ENCODE data around the gene GPC5. TPM values are rescaled to one million over a fixed set of nuclear protein-coding genes. Genes with fewer than 3 reads are reported as not detected.

GPC5 gene
- total and polyA plus RNA-seq, 9 of the 15 experiments (the other 6 are each of a cell fraction or from before 2014, with no cell fraction given) = 0.18 to 0.27 TPM; not detected in 7

DNA sequence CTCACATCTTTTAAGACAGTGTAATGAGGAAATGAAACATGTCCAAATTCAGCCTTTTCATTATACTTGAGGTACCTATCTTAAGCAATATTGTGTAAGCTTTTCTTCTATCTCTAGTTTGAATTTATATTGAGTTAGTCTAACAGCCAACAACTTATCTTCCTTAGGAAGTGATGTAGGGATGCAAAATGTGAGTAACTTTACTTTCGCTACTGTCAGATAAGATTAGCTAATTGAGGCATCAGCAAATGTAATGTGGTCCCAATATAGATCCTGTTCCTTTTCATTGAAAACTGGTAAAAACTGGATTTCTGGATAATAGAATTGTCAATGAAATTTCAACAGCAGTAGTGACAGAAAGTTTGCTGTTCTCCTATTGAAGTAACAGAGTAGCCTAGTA lies 902.2 kb downstream of the GPC5 start:
- H3K36me3 ChIP-seq (ENCODE audit: control insufficient read depth, insufficient read depth, low read length) = no peaks in the 10 kb centered on the region
- H3K9ac ChIP-seq (ENCODE audit: insufficient read depth in 1 of 2, low read depth in 2 of 2, low read length in 2 of 2) = no peak overlapping the region
- TF ChIP-seq MCM5 (IDR thresholded peaks at IDR 0.05; ENCODE audit: low read depth) (no peak), MAFF (IDR thresholded peaks at IDR 0.05; ENCODE audit: low read length) (no peak), HDAC2 (IDR thresholded peaks at IDR 0.05) (no peak), ZFX (CRISPR knock-in tag; IDR thresholded peaks at IDR 0.05) (0 out of 2 replicates have a peak, but pooled peaks have one; percentile 1)
- no peak overlapping the region for H3K27ac ChIP-seq (ENCODE audit: extremely low read depth, low read depth, low read length)
- peak in 3 of 4 experiments; percentile 5 to 9 (median 9) for DNase-seq (ENCODE audit: extremely low read depth in 1 of 4, low spot score in 3 of 4)
- in situ Hi-C loops (cut with MboI) = loop anchor here (5.0 to 10.0 kb wide), 2 partner anchors 706 to 907 kb away; no protein-coding TSS in a partner anchor
- H3K4me1 ChIP-seq (replicated peaks in 1 of 2; ENCODE audit: control insufficient read depth in 2 of 2, insufficient read depth in 2 of 2, low read length in 2 of 2) = no peaks in the 10 kb centered on the region
- no peak overlapping the region for H3K4me2 ChIP-seq (ENCODE audit: insufficient read depth, low read length)
- no peaks in the 10 kb centered on the region for H3K9me1 ChIP-seq (ENCODE audit: control insufficient read depth, insufficient read depth, low read length)
- H3K79me2 ChIP-seq (ENCODE audit: control insufficient read depth, insufficient read depth, low read length) = no peaks in the 10 kb centered on the region
- intact Hi-C loops (cut with micrococcal nuclease) = no loop called here
- H3K9me3 ChIP-seq (replicated peaks; ENCODE audit: control insufficient read depth, insufficient read depth, low read depth, low read length) = no peaks in the 10 kb centered on the region
- H4K20me1 ChIP-seq (replicated peaks; ENCODE audit: control insufficient read depth, insufficient read depth, low read length) = no peaks in the 10 kb centered on the region
- no peak overlapping the region for H3K4me3 ChIP-seq
- no peak overlapping the region for H2AFZ ChIP-seq (ENCODE audit: low read depth, low read length)
- FAIRE-seq = no peak
- ChIA-PET POLR2A (no interaction called here), CTCF (ENCODE audit: low intra/inter-chr PET ratio) (no interaction called here)
- BruUV-seq (replicated peaks) = no TSS peak
- H3K27me3 ChIP-seq (ENCODE audit: control insufficient read depth in 2 of 2, insufficient read depth in 2 of 2, low read length in 2 of 2) = no peaks in the 10 kb centered on the region
- 3% methylated on average over 1 of the region's 1 CpG for WGBS (ENCODE audit: insufficient coverage, low coverage, missing lambda C conversion rate)
- ATAC-seq = no peak

GRCh38 chr13:92303428-92303827 lies 905.0 kb downstream of the GPC5 start:
- no peaks in the 10 kb centered on the region for H4K20me1 ChIP-seq (replicated peaks; ENCODE audit: control insufficient read depth, insufficient read depth, low read length)
- CTCF ChIA-PET (ENCODE audit: low intra/inter-chr PET ratio) = interaction anchor here (0.5 kb wide), 1 partner anchor 925 kb away, joined by 3 read pairs; no protein-coding TSS in a partner anchor
- intact Hi-C loops (cut with micrococcal nuclease) = no loop called here
- H2AFZ ChIP-seq (ENCODE audit: low read depth, low read length) = no peak overlapping the region
- no peaks in the 10 kb centered on the region for H3K9me3 ChIP-seq (replicated peaks; ENCODE audit: control insufficient read depth, insufficient read depth, low read depth, low read length)
- in situ Hi-C loops (cut with MboI) = loop anchor here (5.0 to 10.0 kb wide), 2 partner anchors 709 to 904 kb away; no protein-coding TSS in a partner anchor
- H3K4me3 ChIP-seq = no peak overlapping the region
- DNase-seq (ENCODE audit: extremely low read depth in 1 of 4, low spot score in 3 of 4) = peak in 3 of 4 experiments; percentile 11 to 18 (median 17)
- no peak overlapping the region for H3K27ac ChIP-seq (ENCODE audit: extremely low read depth, low read depth, low read length)
- WGBS (ENCODE audit: insufficient coverage, low coverage, missing lambda C conversion rate) = 2% methylated on average over 1 of the region's 1 CpG
- no peaks in the 10 kb centered on the region for H3K36me3 ChIP-seq (ENCODE audit: control insufficient read depth, insufficient read depth, low read length)
- no peaks in the 10 kb centered on the region for H3K27me3 ChIP-seq (ENCODE audit: control insufficient read depth in 2 of 2, insufficient read depth in 2 of 2, low read length in 2 of 2)
- TF ChIP-seq ZNF184 (CRISPR knock-in tag; IDR thresholded peaks at IDR 0.05) = peak; percentile 43; the same call in 1 of the 2 replicates
- no peak for TF ChIP-seq ZNF780A (CRISPR knock-in tag; IDR thresholded peaks at IDR 0.05)
- no peak for TF ChIP-seq HIVEP1 (CRISPR knock-in tag; IDR thresholded peaks at IDR 0.05)
- no peak for TF ChIP-seq RREB1 (CRISPR knock-in tag; IDR thresholded peaks at IDR 0.05)
- TF ChIP-seq TAF15 (IDR thresholded peaks at IDR 0.05; ENCODE audit: low read depth, low read length) = no peak
- TF ChIP-seq TCF3 (CRISPR knock-in tag; IDR thresholded peaks at IDR 0.05) = no peak
- no peak for TF ChIP-seq CEBPG (CRISPR knock-in tag; IDR thresholded peaks at IDR 0.05)
- TF ChIP-seq CEBPG (tag; conservative IDR thresholded peaks at IDR 0.05 in 1 of 2, IDR thresholded peaks at IDR 0.05 in 1 of 2) = peak in 1 of 2 experiments; percentile 51; a peak in 1 of 4 replicates
- H3K4me2 ChIP-seq (ENCODE audit: insufficient read depth, low read length) = no peak overlapping the region
- H3K4me1 ChIP-seq (replicated peaks in 1 of 2; ENCODE audit: control insufficient read depth in 2 of 2, insufficient read depth in 2 of 2, low read length in 2 of 2) = no peaks in the 10 kb centered on the region
- POLR2A ChIA-PET = interaction anchor here (0.7 to 1.0 kb wide), 2 partner anchors 43 to 903 kb away, joined by 3 to 4 read pairs; no protein-coding TSS in a partner anchor
- BruUV-seq (replicated peaks) = no TSS peak
- no peaks in the 10 kb centered on the region for H3K79me2 ChIP-seq (ENCODE audit: control insufficient read depth, insufficient read depth, low read length)
- no peak for FAIRE-seq
- H3K9me1 ChIP-seq (ENCODE audit: control insufficient read depth, insufficient read depth, low read length) = no peaks in the 10 kb centered on the region
- H3K9ac ChIP-seq (ENCODE audit: insufficient read depth in 1 of 2, low read depth in 2 of 2, low read length in 2 of 2) = no peak overlapping the region
- ATAC-seq = peak; percentile 24; the same call in 2 of the 3 replicates
